HG03378 (cell line): ENCODE measurements around the gene LIN28A.
A peak's percentile ranks its signal among the peaks of the same experiment; 100 is the strongest.
"Not testable (repeated sequence)": the region's sequence is repeated elsewhere in the genome, so short reads cannot be mapped to it uniquely, and the experiment has no call there.

Source experiments
- ATAC-seq: cut with Tn5 transposase; IDR thresholded peaks from one replicate; pipeline ENCODE4 v1.9.1; 2021; ENCODE audit warnings: mild to moderate bottlenecking, moderate library complexity; ENCODE audit not compliant: unreplicated experiment

Gene LIN28A, protein sequence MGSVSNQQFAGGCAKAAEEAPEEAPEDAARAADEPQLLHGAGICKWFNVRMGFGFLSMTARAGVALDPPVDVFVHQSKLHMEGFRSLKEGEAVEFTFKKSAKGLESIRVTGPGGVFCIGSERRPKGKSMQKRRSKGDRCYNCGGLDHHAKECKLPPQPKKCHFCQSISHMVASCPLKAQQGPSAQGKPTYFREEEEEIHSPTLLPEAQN

GRCh38 chr1:26410706-26411623 lies at the start of gene LIN28A:
Gene LIN28A, plus strand, starts transcription at chr1:26410817. Its CDS starts 75 bp downstream, at chr1:26410892.
- no peak for ATAC-seq

DNA sequence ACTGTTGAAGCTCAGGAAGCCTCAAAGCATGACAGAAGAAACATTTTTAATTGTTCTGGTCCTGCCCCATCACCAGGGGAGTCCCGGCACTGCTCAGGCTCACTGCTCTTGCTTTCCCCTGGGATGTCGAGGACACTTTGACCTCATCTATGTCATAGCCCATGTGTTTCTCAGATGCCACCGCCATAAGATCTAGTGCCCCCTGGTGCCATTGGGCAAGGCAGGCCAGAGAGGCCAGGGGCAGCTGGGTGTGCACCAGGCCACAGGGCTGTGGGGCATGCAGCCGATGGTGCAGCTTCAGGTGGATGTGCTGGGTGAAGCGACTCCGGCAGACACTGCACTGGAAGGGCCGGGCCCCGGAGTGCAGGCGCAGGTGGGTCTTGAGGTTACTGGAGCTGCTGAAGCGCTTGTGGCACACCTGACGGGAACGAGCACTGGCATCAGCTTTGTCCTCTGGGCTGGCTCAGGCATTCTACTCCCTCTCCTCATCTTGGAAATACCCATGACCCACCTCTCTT lies 49.0 kb upstream of the LIN28A start:
- no peak for ATAC-seq

GRCh38 chr1:26362331-26362730 lies 48.3 kb upstream of the LIN28A start:
- no peak for ATAC-seq

DNA sequence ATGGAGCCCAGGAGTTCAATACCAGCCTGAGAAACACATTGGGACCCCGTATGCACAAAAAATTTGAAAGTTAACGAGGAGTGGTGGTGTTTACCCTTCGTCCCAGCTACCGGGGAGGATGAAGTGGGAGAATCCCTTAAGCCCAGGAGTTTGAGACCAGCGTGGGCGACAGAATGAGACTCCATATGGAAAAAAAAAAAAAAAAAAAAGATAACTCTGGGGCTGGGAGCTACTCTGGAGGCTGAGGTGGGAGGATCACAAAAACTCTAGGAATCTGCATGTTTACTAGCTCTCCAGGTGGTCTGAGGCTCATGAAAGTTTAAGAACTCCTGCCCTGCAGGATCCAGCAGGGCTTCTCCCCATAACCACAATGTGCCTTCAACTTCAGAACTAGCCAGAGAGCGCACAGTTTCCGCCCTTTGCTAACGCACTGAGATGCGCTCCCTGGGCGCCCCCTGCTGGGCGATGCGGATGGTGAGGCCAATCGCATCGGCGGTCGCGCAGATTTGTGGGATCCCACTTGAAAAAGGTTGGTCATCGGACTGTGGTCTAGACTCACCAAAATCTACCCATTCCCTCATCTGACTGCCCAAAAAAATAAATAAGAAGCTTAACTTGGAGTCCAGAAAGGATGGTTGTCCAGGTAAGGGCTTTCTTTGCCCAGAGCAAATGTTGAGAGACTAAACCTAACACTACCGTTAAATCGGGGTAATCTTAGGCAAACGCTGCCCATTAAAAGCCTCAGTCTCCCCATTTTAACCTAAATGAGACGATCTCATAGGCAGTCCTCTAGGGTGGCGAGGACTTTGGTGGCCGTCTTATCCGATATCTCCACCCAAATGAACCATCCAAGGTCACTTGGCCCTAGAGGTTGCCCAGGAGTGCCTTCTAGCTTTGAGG lies 46.8 kb upstream of the LIN28A start:
- no peak for ATAC-seq

DNA sequence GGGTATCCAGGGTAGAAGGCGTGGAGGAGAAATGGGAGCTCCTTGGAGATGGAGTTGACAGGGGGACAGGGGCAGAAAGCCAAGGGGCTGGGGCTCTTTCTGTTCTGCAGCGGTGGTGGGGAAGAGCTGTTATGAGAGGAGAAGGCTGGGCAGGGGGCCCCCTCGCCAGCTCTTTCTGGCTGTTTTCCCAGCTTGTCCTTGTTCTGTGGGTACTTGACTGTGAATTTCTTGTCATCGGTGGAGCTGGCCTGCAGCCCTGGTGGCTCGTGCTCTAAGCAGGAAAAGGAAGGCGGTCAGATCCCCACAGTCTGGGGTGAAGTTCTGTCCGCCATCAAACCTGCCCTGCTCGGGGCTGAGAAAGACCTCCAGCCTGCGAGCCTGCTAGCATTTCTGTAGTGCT lies 45.7 kb upstream of the LIN28A start:
- ATAC-seq = no peak

GRCh38 chr1:26367441-26367840 lies 43.2 kb upstream of the LIN28A start:
- ATAC-seq = no peak

DNA sequence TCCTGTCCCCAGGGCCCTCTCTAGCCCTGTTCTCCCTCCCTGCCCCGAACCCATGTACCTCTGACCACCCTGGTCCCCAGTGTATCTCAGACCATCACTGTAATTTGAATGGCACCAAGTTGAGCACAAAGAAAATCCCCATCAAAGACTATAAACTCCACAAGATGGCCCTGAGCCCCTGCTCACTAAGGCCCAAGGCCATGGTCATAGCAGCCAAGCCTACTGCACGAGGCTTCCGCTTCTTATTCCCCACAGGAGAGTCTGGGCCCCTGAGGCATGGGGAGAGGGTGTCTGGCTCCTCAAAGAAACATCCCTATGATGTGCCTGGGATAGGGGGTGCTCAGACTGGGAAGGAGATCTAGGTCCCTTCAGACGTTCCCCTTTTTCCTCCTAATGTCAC lies 42.6 kb upstream of the LIN28A start:
- ATAC-seq = no peak

DNA sequence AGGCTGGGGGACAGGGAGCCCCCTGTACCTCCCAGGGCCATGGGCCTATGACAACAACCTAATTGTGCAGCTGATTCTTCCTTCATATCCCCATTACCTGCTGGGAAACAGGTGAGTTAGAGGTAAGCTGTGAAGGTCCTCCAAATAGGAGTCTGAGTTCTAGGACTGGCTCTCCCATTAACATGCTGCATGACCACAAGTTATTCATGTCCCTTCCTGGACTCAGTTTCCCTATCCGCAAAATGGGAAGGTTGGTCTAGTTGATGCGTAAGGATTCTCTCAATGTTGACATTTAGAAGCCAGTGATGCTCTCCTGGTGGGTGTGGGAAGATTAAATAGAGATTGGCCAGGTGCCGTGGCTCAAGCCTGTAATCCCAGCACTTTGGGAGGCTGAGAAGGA lies 42.1 kb upstream of the LIN28A start:
- ATAC-seq = no peak

GRCh38 chr1:26370591-26371382 lies 39.8 kb upstream of the LIN28A start:
- no peak for ATAC-seq

DNA sequence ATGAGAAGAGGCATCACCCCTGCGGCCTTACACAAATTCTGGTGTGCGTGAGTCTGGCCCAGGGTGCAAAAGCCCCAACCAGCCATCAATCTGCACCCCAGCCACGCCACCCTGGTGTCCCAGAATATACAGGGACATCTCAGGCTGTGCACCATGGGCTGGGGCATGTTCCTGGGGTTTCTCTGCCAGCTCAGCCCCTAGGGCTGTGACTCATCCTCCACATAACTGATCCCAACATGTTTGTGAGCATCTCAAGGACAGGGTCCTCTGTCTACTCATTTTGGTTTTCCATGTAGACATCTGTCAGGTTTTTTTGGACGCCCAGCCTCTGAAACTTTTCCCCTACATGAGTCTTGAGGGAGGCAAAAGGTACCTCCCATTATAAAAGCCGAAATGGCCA lies 38.6 kb upstream of the LIN28A start:
- no peak for ATAC-seq

DNA sequence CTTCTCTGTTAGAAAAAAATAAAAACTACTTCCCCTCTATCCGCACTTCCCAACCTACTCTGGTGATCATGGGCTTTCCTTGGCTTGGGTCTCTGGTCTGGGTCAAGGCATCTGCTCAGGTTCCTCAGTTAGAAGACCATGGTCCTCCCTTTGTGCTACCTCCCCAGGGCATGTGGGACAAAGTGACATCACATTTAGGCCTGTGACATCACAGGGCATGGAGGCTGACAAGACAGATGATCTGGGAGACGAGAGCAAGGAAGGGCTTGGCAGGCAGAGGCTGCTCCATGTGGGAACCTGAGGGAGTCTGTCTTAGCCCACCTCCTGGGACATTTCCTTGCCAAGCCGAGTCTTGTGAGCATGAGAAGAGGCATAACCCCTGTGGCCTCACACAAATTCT lies 38.0 kb upstream of the LIN28A start, which contains the start of gene ZNF683:
Gene ZNF683, minus strand, starts transcription at position 140 of the 400 bp plus-strand sequence. CDS start 4,179 bp downstream, outside the sequence.
- ATAC-seq = not testable (repeated sequence)

- no peak for ATAC-seq
These were observed 37.3 kb upstream of the LIN28A start for GRCh38 chr1:26373281-26373680.

- ATAC-seq = no peak
These were observed 36.8 kb upstream of the LIN28A start for GRCh38 chr1:26373789-26374188.

DNA sequence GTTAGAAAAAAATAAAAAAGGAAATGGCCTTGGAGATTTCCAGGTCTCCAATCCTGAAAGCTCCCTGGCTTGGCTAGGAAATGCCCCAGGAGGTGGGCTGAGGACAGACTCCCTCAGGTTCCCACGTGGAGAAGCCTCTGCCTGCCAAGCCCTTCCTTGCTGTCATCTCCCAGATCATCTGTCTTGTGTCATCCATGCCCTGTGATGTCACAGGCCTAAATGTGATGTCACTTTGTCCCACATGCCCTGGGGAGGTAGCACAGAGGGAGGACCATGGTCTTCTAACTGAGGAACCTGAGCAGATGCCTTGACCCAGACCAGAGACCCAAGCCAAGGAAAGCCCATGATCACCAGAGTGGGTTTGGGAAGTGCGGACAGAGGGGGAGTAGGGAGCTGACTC lies 36.3 kb upstream of the LIN28A start:
- not testable (repeated sequence) for ATAC-seq

DNA sequence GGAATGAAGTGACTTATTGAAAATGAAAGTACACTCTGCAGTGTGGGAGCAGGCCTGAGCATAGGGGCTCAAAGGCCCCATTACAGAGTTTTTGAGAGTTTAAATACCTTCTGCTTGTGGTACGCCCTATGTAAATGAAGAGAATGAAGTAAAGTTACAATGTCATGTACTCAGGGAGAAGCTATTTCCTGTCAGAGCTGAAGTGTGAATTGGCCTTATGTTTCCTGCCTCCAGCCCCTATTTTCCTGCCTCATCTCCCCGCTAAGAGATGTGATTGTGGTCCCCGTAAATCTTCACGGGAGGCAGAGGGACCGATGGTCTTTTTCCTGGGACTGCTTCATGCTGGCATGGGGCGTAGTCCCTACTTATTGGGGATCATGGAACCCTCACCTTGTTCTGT lies 35.5 kb upstream of the LIN28A start:
- ATAC-seq = no peak

- ATAC-seq = no peak
These were observed 34.6 kb upstream of the LIN28A start for GRCh38 chr1:26376050-26376449.

GRCh38 chr1:26378088-26378878 lies 32.3 kb upstream of the LIN28A start:
- ATAC-seq = peak; percentile 80

GRCh38 chr1:26378879-26379251 lies 31.8 kb upstream of the LIN28A start:
- ATAC-seq = no peak

DNA sequence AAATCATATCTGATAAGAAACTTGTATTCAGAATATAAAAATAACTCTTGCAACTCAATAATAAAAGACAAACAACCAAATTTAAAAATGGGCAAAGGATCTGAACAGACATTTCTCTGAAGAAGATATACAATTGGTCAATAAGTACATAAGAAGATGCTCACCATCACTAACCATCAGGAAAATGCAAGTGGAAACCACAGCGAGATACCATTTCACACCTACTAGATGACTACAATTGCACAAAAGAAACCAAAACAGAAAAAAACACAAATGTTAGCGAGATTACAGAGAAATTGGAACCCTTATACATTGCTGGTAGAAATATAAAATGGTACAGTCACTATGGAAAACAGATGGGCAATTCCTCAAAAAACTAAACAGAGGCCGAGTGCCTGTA lies 26.5 kb upstream of the LIN28A start:
- no peak for ATAC-seq
